WTC11 (cell line): ENCODE measurements around the gene UNC93A. TPM values are rescaled to one million over a fixed set of nuclear protein-coding genes. Genes with fewer than 3 reads are reported as not detected.

Source experiments
- ATAC-seq: fragments of 200-7000 bp; cut with Tn5 transposase; 2 replicates; pipeline ENCODE4 v1.10.0; 2021; ENCODE audit warnings: mild to moderate bottlenecking, moderate library complexity
- CTCF ChIA-PET: fragments of 300-600 bp; sonication (Branson Sonifier 250); formaldehyde crosslinking; loops from one replicate; lab custom pipeline; 2021; ENCODE audit warnings: antibody characterized with exemption; lab: Charles Lee
- POLR2A ChIA-PET: fragments of 350-600 bp; sonication (Branson Sonifier 250); formaldehyde crosslinking; loops from one replicate; lab custom pipeline; 2021; ENCODE audit warnings: antibody characterized with exemption; lab: Charles Lee
- DNase-seq: peaks from one replicate; pipeline ENCODE4 v3.0.0; 2021; ENCODE audit warnings: low spot score
- H3K27ac Mint-ChIP-seq: 2 replicates; pipeline ENCODE4 v1.8.0; 2021; ENCODE audit warnings: mixed read lengths
- H3K27me3 Mint-ChIP-seq: 2 replicates; pipeline ENCODE4 v1.8.0; 2021; ENCODE audit warnings: low read depth, mild to moderate bottlenecking, moderate library complexity, mixed read lengths
- H3K36me3 Mint-ChIP-seq: 2 replicates; pipeline ENCODE4 v1.8.0; 2021; ENCODE audit warnings: mixed read lengths
- H3K4me1 Mint-ChIP-seq: 2 replicates; pipeline ENCODE4 v1.8.0; 2022; ENCODE audit warnings: mixed read lengths
- H3K4me3 Mint-ChIP-seq: 2 replicates; pipeline ENCODE4 v1.8.0; 2021; ENCODE audit warnings: mild to moderate bottlenecking, moderate library complexity, mixed read lengths
- H3K9me3 Mint-ChIP-seq: 2 replicates; pipeline ENCODE4 v1.8.0; 2021; ENCODE audit warnings: mixed read lengths
- ATF6 ChIP-seq: sonication (generic); formaldehyde crosslinking; IDR thresholded peaks from 2 replicates; pipeline ENCODE4 v1.8.1; 2023; ENCODE audit warnings: mild to moderate bottlenecking, missing genetic modification reagents
- CREB1 ChIP-seq: sonication (generic); formaldehyde crosslinking; IDR thresholded peaks from 2 replicates; pipeline ENCODE4 v1.8.0; 2023; ENCODE audit warnings: mild to moderate bottlenecking, missing genetic modification reagents
- E2F1 ChIP-seq: sonication (generic); formaldehyde crosslinking; IDR thresholded peaks from 2 replicates; pipeline ENCODE4 v1.8.0; 2022; ENCODE audit warnings: mild to moderate bottlenecking, missing genetic modification reagents
- ERG ChIP-seq: fragments of 250-450 bp; sonication (Bioruptor Pico); IDR thresholded peaks from 2 replicates; pipeline ENCODE4 v1.8.0; 2021; ENCODE audit warnings: mild to moderate bottlenecking
- HMGXB4 ChIP-seq: sonication (generic); formaldehyde crosslinking; IDR thresholded peaks from 2 replicates; pipeline ENCODE4 v1.8.1; 2023; ENCODE audit warnings: mild to moderate bottlenecking, moderate library complexity, missing genetic modification reagents
- IRF1 ChIP-seq: sonication (generic); formaldehyde crosslinking; IDR thresholded peaks from 2 replicates; pipeline ENCODE4 v1.8.0; 2023; ENCODE audit warnings: missing genetic modification reagents
- JAZF1 ChIP-seq: fragments of 250-450 bp; sonication (Bioruptor Pico); IDR thresholded peaks from 2 replicates; pipeline ENCODE4 v1.9.0; 2021; ENCODE audit warnings: moderate library complexity, mild to moderate bottlenecking, inconsistent platforms
- JUN ChIP-seq: sonication (generic); formaldehyde crosslinking; IDR thresholded peaks from 2 replicates; pipeline ENCODE4 v1.8.0; 2023; ENCODE audit warnings: mild to moderate bottlenecking, missing genetic modification reagents
- MAX ChIP-seq: sonication (generic); formaldehyde crosslinking; IDR thresholded peaks from 2 replicates; pipeline ENCODE4 v1.8.0; 2022; ENCODE audit warnings: mild to moderate bottlenecking, missing genetic modification reagents
- MLX ChIP-seq: sonication (generic); formaldehyde crosslinking; IDR thresholded peaks from 2 replicates; pipeline ENCODE4 v1.8.1; 2023; ENCODE audit warnings: mild to moderate bottlenecking, missing genetic modification reagents, moderate library complexity
- MXD4 ChIP-seq: fragments of 250-450 bp; sonication (Bioruptor Pico); IDR thresholded peaks from 2 replicates; pipeline ENCODE4 v1.8.0; 2021; ENCODE audit warnings: mild to moderate bottlenecking, moderate library complexity, borderline replicate concordance
- NFE2L1 ChIP-seq: sonication (generic); formaldehyde crosslinking; IDR thresholded peaks from 2 replicates; pipeline ENCODE4 v1.8.1; 2023; ENCODE audit warnings: missing genetic modification reagents
- RELA ChIP-seq: sonication (generic); formaldehyde crosslinking; IDR thresholded peaks from 2 replicates; pipeline ENCODE4 v1.8.1; 2022; ENCODE audit warnings: missing genetic modification reagents, mild to moderate bottlenecking, borderline replicate concordance
- SMAD4 ChIP-seq: sonication (generic); formaldehyde crosslinking; IDR thresholded peaks from 2 replicates; pipeline ENCODE4 v1.8.0; 2022; ENCODE audit warnings: mild to moderate bottlenecking, missing genetic modification reagents
- TCF7 ChIP-seq: sonication (generic); formaldehyde crosslinking; IDR thresholded peaks from 2 replicates; pipeline ENCODE4 v1.8.0; 2022; ENCODE audit warnings: mild to moderate bottlenecking, low read depth, missing genetic modification reagents, moderate library complexity
- USF2 ChIP-seq: sonication (generic); formaldehyde crosslinking; IDR thresholded peaks from 2 replicates; pipeline ENCODE4 v1.8.1; 2023; ENCODE audit warnings: mild to moderate bottlenecking, missing genetic modification reagents, moderate library complexity
- ZBTB21 ChIP-seq: sonication (generic); formaldehyde crosslinking; IDR thresholded peaks from 2 replicates; pipeline ENCODE4 v1.8.1; 2023; ENCODE audit warnings: mild to moderate bottlenecking, missing genetic modification reagents, borderline replicate concordance
- ZBTB43 ChIP-seq: sonication (generic); formaldehyde crosslinking; IDR thresholded peaks from 2 replicates; pipeline ENCODE4 v1.8.1; 2023; ENCODE audit warnings: mild to moderate bottlenecking, missing genetic modification reagents
- ZNF423 ChIP-seq: fragments of 250-450 bp; sonication (Bioruptor Pico); IDR thresholded peaks from 2 replicates; pipeline ENCODE4 v2.1.2; 2022; ENCODE audit warnings: mild to moderate bottlenecking, moderate library complexity
- ZSCAN18 ChIP-seq: fragments of 250-450 bp; sonication (Bioruptor Pico); IDR thresholded peaks from 2 replicates; pipeline ENCODE4 v2.1.2; 2022; ENCODE audit warnings: mild to moderate bottlenecking, moderate library complexity
- total RNA-seq: library from RNA; stranded (reverse); gene quantifications from 3 replicates; pipeline ENCODE4 v1.2.3, GENCODE V29; 2021

Gene UNC93A
- total RNA-seq, 1 experiment from 2014 or later, result 0.70 TPM

- ATAC-seq (peak; percentile 53), DNase-seq (no peak)
- Mint-ChIP-seq H3K27me3 (peaks cover 23% of the 10 kb centered on the region), H3K4me3 (no peak overlapping the region), H3K4me1 (peaks cover 40% of the 10 kb centered on the region), H3K36me3 (peaks cover 5% of the 10 kb centered on the region), H3K9me3 (peaks cover 9% of the 10 kb centered on the region), H3K27ac (no peak overlapping the region)
- ChIA-PET POLR2A (no interaction called here), CTCF (interaction anchor here (0.6 to 2.2 kb wide), 2 partner anchors 46 to 210 kb away, joined by 3 to 7 read pairs; no protein-coding TSS in a partner anchor)
- TF ChIP-seq ZNF423 (CRISPR knock-in tag), result peak; percentile 65
- TF ChIP-seq ZBTB21 (CRISPR knock-in tag), result no peak
- TF ChIP-seq RELA (CRISPR knock-in tag), result no peak
Observed at GRCh38 chr6:167304912-167305311, 13.8 kb downstream of the UNC93A start.

GRCh38 chr6:167305796-167306195, 14.7 kb downstream of the UNC93A start:
- no peak overlapping the region for H3K4me3 Mint-ChIP-seq
- peaks cover 9% of the 10 kb centered on the region for H3K9me3 Mint-ChIP-seq
- CTCF ChIA-PET, result interaction anchor here (1.0 to 2.2 kb wide), 2 partner anchors 8 to 45 kb away, joined by 3 to 7 read pairs; no protein-coding TSS in a partner anchor
- ATAC-seq (no peak), DNase-seq (no peak)
- peaks cover 5% of the 10 kb centered on the region for H3K36me3 Mint-ChIP-seq
- no peak for TF ChIP-seq TCF7
- TF ChIP-seq CREB1 (CRISPR knock-in tag), result no peak
- TF ChIP-seq MXD4 (CRISPR knock-in tag), result no peak
- TF ChIP-seq IRF1 (CRISPR knock-in tag), result no peak
- no peak for TF ChIP-seq ZBTB43
- no peak for TF ChIP-seq MAX (CRISPR knock-in tag)
- no peak for TF ChIP-seq NFE2L1 (CRISPR knock-in tag)
- TF ChIP-seq E2F1 (CRISPR knock-in tag), result no peak
- TF ChIP-seq USF2 (CRISPR knock-in tag), result no peak
- TF ChIP-seq ZSCAN18 (CRISPR knock-in tag), result no peak
- TF ChIP-seq HMGXB4 (CRISPR knock-in tag), result no peak
- TF ChIP-seq ZBTB21 (CRISPR knock-in tag), result no peak
- no peak for TF ChIP-seq MLX (CRISPR knock-in tag)
- no peak for TF ChIP-seq ERG (CRISPR knock-in tag)
- TF ChIP-seq SMAD4 (CRISPR knock-in tag), result no peak
- TF ChIP-seq ATF6, result no peak
- TF ChIP-seq JAZF1 (CRISPR knock-in tag), result no peak
- no peak for TF ChIP-seq JUN (CRISPR knock-in tag)
- H3K27ac Mint-ChIP-seq, result peak overlapping the region; percentile 17; the same call in 1 of the 2 replicates
- peaks cover 23% of the 10 kb centered on the region for H3K27me3 Mint-ChIP-seq
- peaks cover 40% of the 10 kb centered on the region for H3K4me1 Mint-ChIP-seq
- POLR2A ChIA-PET, result no interaction called here
